Stimulated activated CD4-positive, alpha-beta T cell treated with anti-CD3 and anti-CD28 coated beads, Interleukin-2, amount 100 ng/mL, for 48 hours (primary cell): ENCODE measurements around the gene PCNX1.
A peak's percentile ranks its signal among the peaks of the same experiment; 100 is the strongest.
"Not testable (repeated sequence)": the region's sequence is repeated elsewhere in the genome, so short reads cannot be mapped to it uniquely, and the experiment has no call there.

ENCODE experiments used
- DNase-seq, 2 donors: peaks; one replicate each; pipeline ENCODE4 v3.0.0-alpha.2; 2020

The PCNX1 gene

DNA sequence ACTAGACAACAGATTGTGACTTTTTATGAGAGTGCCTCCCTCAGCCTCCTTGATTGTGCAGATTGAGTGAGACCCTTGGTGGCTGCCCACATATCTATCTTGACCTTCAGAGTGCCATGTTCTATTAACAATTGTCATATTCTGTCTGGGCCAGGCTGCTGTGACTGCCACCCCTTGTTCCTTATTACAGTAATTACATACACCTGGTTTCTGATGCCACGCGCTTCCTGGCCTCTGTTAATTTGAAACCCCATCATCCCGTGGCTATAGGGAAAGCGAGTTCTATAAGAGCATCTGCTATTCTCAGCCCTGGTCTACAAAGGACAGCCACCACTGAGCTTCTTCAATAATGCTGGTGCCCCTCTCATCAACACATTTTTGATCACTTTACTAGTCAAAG is 228.7 kb downstream of the PCNX1 start:
- DNase-seq, result no peak

DNA sequence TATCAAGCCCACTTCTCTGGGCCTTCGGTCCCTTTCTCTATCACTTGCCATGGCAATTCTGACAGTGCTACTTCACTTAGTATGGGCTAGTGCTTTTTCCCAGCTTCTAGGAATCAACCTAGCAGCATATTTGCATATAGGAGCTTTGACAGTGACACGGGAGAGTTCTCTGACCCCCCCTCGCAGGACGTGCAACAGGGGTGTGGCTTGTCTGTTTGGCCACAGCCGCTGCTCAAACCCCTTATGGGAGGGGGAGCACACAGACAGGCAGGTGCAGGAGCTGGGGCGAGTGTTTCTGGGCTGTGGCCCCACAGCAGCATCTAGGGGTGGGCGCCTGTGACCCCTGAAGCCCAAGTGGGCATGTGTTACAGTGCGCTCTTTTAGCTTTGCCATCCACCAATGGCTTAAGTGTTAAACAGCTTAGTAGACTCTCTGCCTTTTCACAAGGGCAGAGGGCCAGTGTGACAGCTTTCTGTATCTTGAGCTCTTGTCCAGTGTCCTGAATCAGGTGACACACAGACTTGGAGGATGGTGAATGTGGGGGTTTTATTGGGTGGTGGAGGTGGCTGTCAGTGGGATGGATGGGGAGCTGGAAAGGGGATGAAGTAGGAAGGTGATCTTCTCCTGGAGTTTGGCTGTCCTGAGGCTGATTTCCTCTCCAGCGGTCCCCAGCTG is 229.3 kb downstream of the PCNX1 start:
- no peak for DNase-seq

DNA sequence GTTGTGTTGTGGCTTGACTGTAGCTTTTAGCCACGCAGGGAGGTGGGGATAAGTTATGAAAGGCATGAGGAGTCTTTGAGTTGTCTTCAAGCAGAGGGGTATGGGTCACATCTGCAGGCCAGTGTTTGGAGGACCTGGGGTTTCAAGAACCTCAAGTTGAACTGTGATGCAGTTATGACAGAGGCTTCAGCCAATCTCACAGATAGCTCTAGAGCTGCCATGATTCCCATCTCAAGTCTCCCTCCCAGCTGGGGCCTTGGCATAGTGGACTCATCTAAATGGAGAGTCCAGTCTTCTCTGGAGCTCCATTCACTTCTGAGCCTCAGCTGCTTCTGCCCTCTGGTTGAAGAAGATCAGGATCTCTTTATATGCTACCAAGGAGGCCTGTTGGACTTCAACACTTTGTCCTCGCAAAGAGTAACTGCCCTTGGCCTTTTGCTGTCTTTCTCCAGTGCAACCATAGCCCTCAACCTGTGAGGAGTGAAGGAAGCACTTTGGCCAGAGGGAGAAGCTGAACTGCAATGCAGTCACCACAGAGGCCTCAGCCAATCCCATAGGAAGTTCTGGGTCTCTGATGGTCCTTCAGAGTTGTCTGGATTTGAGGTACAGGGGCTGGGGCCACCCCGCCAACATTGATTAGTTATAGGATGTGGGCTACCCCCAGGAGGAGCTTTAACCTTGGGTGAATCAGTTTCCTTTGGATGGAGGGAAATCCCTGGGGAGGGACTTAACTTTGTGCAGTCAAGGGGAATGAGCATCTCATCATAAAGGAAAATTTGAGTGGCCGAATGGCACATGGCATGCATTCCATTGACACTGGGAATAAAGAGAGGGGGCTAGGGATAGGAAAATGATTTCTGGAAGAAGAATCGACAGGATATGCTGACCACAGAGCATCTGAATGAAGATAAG is 230.5 kb downstream of the PCNX1 start:
- DNase-seq, result no peak

DNA sequence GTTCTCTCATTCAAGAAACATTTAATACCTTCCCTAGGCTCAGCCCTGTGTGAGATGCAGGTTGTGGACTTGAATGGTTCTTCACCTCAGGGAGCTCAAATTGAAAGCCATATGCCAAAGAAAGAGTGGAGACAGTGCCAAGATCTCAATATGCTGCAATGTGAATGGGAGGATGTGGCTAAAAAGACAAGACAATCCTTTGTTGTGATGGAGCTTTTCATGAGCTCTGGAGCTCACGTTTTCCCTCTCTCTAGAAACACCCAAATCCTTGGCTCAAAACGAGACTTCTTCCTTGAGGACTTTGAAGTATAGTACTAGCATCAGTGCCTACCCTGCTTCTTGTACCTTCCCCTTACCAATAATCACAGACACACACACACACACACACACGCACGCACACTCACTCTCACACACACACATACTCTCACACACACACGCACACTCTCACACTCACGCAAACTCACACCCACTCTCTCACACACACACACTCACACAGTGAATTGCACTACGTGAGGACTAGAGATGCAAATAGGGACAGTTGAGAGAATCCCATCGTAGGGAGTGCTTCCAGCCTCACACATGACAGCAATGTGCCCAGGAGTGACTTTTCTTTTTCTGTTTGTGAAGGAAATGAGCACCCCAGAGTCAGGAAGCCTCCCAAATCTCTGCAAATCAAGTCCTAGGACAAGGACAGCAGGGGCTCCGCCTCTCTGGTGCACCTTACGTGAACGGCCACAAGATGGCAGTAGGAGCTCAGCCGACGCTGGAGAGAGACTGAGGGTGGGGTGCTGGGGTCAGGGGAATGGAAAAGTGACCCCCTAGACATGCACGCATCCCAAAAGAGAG is 231.4 kb downstream of the PCNX1 start:
- DNase-seq, result peak; percentile 52 to 68

DNA sequence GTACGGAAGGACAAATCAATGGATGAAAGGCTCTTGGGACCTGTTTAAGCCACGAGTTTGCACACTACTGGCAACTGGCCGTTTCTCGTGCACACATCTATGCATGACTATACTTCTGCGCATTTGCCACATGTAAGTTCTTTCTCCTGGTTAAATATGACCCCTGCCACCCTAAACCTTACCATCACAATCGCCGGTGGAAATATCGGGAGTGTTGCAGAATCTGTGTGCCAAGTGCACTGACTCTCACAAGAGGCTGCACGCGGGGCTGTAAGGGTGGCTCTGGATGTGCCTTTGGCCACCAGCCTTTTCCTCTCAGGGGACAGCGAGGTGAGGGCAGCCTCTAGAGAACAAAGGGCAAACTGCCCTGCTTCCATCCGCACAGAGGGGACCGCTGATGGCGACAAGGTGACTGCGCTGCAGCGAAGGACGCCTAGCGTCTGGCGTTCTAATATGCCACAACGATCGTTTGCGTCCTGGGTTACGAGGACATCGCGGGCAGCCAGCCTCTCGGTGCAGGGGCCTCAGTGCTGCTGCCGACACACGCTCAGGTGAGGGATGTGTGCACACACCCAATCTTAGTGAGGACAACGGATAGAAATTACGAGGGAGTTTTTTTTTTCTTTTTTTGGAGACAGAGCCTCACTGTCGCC is 232.2 kb downstream of the PCNX1 start:
- DNase-seq, result no peak

DNA sequence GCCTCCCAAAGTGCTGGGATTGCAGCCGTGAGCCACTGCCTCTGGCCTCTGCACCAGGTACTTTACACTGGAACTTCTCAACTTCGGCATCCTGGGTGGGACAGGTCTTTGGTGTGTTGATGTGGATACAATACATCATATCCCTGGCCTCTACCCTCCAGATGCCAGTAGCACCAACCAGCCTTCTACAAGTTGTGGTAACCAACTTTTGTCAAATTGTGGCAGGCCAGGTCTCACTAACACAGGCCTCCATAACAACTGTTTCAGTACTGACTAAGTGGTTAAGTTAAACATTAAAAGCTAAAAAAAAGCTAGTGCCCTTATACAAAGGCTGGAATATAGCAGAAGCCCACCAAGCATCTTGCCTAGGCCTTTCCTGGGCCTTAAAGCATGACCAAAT is 232.9 kb downstream of the PCNX1 start:
- DNase-seq, result no peak

DNA sequence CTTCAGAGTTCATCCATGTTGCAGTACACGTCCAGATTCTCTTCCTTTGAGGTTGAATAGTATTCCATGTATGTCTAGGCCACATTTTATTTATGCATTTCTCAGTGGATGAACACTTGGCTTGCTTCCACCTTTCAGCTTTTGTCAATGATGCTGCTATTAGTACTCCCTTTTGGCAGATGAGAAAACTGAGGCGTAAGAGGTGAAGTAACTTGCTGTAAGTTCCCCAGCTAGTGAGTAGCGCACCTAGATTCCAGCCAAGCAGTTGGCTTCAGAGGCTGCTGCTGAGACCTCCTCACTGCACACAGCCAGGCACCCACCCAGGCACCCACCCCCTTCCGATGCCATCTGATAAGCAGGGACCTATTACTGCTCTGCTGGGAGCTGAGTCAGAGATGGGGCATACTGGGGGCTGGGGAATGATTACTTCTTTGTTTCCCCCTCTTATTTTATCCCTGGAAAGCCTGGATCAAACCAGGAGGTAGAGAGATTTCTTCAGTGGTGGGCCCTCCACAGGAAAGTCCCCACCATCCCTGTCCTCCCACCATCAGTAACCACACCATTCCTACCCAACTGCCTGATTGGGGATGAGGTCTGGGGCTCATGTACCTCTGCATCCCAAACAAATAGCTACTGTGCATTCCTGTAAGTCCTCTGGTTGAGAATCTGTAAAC is 234.6 kb downstream of the PCNX1 start:
- no peak for DNase-seq

DNA sequence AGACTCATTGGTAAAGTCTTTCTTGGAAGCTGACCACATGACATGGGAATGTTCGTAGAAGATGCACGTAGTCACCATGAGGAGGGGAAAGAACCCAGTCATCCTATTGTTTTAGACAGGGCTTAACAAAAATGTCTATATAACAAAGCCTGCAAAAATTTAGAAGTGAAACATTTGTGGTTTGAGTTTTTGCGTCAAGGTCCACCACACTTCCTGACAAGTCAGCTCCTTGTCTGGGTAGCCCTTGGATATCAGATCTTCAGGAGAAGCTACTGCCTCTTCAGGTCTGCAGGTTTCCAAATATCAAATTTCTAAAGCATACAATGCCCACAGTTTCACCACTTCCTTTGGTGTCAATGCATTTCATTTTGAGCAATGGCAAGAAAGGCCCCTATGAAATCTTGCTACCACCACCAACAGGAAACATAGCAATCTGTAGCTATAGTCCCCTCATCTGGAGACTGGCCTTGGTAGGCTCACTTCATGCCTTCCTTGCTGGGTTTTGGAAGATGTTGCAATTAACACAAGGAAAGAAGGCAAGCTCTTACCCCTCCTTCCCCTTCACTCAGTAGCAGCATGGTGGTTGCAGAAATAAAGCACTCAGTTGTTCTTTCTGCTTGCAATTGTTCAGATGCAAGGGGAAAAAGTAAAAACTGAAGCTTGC is 235.2 kb downstream of the PCNX1 start:
- no peak for DNase-seq

DNA sequence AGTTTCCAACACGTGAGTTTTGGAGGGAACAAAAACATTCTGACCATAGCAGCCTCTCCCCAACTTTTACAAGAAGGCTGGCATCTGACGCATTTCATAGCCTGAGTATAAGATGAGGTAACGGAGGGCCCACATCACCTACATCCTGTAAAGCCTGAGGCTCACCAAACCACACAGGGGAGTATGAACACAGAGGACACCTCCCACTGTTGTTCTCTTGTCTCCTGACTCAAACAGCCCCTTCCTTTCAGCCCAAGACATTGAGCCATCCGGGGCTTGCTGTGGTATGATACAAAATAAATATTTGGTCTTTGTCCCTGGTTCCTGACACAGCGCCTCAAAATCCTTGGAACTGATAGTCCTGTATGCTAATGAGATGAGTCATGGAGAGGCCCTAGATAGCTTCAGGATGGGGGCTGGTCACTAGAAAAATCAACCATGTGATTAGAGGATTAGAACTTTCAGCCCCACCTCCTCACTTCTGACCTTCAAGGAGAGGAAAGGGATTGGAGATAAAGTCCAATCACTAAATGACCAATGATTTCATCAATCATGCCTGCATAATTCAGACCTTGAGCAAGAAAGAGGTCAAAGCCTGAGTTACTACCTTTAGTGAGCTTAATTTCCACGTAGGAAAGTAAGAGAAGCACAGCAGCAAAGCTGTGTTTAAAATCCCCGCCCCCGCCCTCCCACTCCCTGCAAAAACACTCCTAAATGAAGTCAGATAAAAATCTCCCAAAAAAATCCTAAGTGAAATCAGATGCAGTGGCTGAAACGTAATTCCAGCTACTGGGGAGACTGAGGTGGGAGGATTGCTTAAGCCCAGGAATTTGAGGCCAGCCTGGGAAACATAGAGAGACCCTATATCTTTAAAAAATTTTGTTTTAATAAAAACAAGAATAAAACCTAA is 236.4 kb downstream of the PCNX1 start:
- DNase-seq, result peak; percentile 35

DNA sequence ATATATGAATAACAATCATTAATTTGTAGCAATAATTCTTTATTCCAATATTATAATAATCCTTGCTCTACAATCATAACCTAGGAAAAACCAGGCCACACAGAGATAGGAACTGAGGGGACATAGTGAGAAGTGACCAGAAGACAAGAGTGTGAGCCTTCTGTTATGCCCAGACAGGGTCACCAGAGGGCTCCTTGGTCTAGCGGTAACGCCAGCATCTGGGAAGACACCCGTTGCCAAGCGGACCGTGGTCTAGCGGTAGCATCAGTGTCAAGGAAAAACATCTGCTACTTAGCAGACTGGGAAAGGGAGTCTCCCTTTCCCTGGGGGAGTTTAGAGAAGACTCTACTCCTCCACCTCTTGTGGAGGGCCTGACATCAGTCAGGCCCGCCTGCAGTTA is 240.1 kb downstream of the PCNX1 start:
- not testable (repeated sequence) for DNase-seq

DNA sequence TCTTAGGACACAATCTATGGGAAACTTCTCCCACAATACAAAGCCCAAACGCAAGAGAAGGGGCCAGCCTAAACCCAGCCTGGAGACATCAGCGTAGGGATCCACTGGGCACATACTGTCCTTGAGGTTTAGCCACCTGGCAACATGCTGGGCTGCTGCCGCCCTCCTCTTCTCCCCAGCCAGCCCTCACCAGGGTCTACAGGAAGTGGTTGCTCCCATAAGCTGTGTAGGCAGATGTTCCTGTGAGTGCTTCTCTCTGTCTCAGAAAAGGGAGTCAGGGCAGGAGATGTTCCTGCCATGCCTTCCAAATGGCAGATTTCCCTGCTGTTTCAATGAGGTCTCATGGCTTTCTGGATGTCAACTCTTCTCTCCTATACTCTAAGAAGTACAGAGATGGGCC is 241.4 kb downstream of the PCNX1 start:
- no peak for DNase-seq

DNA sequence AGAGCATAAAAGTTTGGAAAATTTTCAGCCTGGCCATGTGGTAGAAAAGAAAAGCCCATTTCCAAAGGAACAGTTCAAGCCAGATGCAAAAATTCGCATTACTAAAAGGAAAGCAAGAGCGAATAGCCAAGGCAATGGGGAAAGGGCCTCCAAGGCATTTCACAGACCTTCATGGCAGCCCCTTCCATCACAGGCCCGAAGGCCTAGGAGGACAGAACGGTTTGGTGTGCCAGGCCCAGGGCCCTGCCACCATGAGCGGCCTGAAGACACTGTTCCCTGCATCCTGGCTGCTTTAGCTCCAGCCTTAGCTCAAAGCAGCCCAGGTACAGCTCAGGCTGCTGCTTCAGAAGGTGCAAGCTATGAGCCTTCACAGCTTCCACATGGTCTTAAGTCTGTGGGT is 243.5 kb downstream of the PCNX1 start:
- DNase-seq, result no peak

DNA sequence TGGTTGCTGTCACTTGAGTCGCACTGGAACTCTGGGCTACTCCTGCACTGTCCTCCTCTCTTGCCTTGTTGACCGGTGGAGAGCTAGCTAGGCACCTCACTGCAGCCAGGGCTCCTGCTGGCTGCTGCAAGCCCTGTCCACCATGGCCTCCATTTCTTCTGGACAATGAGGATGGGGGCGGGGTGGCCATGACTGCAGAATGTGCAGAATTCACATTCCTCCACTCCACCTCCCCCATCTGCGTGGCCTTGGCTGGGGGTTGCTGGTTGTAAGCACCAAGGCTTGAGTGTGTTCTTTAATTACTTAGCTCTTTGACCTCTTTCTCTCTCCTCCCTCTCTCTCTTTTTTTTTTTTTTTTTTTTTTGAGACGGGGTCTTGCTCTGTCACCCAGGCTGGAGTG is 248.5 kb downstream of the PCNX1 start:
- DNase-seq, result no peak

DNA sequence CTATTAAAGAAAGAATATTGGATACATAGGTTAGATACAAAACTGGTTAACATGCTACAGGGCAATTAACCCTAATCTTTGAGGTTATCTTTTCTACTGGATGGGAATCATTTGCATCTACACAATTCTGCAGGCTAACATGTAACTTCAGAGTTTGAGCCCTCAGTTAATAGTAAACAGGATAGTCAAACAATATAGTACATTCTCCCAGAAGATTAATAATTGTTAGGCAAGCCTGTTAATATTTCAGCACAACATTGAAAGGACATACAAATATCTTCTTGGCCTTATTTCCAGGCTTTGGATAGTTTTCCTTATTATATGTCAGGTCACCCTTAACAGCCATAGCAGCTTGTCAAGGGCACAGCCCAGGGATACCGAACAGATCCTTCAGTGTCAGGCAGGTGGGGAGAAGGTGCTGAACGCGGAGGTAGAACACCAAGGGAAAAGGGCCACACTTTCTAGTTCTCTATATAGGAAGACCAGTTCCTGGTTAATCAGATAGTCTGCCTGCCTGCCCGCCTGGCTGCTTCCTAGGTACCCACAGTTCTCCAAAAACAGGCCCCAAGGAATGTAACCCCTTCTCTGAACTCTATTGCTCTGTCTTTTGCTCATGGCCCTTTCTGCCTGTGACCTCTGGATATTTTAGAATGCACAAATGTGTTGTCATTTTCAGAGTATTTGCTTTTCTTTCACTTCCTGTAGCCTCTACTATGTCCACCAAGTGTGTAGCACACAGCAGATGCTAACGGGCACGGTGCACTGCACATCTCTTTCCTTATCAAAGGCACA is 256.0 kb downstream of the PCNX1 start:
- DNase-seq, result no peak

DNA sequence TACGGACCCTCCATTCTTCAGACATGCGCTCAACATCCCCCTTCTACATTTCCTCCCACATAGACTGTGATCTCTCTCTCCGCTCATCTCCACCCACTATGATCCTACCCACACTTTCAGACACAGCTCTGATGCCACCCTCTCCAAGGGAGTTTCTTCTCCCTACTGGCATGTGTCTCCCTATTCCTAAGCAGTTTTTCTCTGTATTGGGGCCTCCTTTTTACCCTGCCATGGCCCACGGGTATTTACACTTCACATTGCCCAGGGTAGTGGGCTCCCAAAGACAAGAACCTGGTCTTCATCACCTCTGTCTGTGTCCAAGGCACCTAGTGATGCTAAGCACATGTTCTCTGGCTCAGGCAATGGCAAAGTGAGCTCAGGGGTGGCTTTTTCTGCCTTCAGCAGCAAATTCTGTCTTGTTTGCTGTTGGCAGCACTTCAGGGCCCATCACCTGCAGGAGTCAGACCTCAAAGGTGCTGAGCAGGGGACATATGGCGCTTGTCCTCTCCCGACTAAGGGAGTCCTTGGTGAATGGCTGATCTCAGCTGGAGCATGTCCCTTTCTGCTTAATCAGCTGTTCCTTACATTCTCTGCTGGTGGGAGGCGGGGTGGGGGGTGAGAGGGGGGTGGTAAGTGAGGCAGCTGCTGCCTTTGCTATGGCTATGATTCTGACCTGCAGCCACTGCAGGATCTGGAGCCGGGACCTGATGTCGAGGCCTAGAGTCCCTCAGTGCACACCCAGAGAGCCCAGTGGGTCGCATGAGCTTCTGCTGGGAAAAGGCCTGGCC is 256.8 kb downstream of the PCNX1 start:
- DNase-seq, result no peak
